ENCODE results near the gene TIMP3. TPM values are rescaled to one million over a fixed set of nuclear protein-coding genes. Genes with fewer than 3 reads are reported as not detected.
A peak's percentile ranks its signal among the peaks of the same experiment; 100 is the strongest.

The TIMP3 gene
- polyA plus RNA-seq, 1 of the 3 experiments (the other 2 are of a cell fraction): 26.1 TPM

DNA sequence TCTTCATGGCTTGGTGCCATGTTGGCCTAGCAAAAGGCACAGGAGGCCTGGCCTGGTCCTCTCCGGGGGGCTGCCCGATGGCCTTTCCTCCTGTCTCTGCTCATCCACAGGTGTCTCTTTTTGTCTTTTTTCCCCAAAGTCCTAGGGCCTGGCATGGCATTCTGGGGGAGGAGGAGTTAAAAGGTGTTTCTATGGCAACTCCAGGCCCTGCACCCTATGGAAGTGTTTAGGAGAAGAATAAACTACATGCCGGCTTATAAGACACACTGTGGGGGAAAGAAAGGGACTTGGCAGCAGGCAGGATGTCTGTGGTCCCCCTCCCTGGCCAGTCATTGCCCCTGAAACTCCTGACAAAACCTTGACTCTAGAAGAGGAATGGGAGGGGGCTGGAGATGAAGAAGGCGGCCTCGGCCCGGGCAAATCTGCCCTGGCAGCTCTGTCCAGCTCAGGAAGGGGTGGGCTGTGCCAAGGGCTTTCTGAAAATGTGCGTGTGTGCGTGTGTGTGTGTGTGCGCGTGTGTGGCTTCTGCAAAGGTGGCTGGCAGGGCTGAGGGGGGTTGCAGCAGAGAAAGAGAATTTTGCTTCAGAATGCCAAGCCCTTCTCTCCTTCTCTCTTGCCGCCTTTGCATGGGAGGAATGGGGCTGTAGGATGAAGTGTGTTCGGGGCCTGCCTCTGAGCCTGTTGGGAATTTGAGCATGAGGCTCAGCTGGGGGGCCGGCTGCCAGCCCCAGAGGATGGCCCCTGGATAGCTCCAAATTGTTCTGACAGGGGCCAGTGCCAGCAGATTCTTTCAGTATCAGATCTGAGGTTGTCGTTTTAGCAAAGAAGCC, 3.2 kb downstream of the TIMP3 start:
- ChIA-PET POLR2A (no interaction called here), CTCF (interaction anchor here (0.8 to 12.7 kb wide), 8 partner anchors 8 to 276 kb away, joined by 3 to 92 read pairs (median 6); no protein-coding TSS in a partner anchor)
- no peaks in the 10 kb centered on the region for H3K9me3 ChIP-seq
- peaks cover 11% of the 10 kb centered on the region; the same call in 1 of the 2 replicates for H3K79me2 ChIP-seq (ENCODE audit: insufficient read depth)
- H3F3A ChIP-seq (replicated peaks; ENCODE audit: insufficient read depth): no peaks in the 10 kb centered on the region
- 0 out of 2 replicates have a peak, but pooled peaks cover 11% of the 10 kb centered on the region for H4K20me1 ChIP-seq (ENCODE audit: insufficient read depth)
- H3K9me2 ChIP-seq: no peaks in the 10 kb centered on the region
- DNase-seq: no peak
- H2AFZ ChIP-seq (ENCODE audit: low read depth): no peak overlapping the region
- H3K4me3 ChIP-seq (ENCODE audit: low read depth in 2 of 2, low read length in 1 of 2): no peak overlapping the region
- 83% methylated on average over 13 of the region's 14 CpGs for WGBS (ENCODE audit: low lambda C conversion rate)
- TF ChIP-seq RAD21 (IDR thresholded peaks at IDR 0.05; ENCODE audit: low read length) (no peak), RCOR1 (IDR thresholded peaks at IDR 0.05; ENCODE audit: low read length) (no peak), GABPA (IDR thresholded peaks at IDR 0.05; ENCODE audit: low read depth) (no peak), YY1 (IDR thresholded peaks at IDR 0.05; ENCODE audit: low read depth) (no peak), POLR2AphosphoS5 (IDR thresholded peaks at IDR 0.05; ENCODE audit: low read depth, low read length) (no peak), RFX5 (IDR thresholded peaks at IDR 0.05; ENCODE audit: low read length) (no peak), NRF1 (IDR thresholded peaks at IDR 0.05; ENCODE audit: low read depth, low read length) (no peak), TCF12 (IDR thresholded peaks at IDR 0.05) (no peak), FOXM1 (IDR thresholded peaks at IDR 0.05; ENCODE audit: low read depth) (no peak), JUND (IDR thresholded peaks at IDR 0.05) (no peak)
- TF ChIP-seq, protein P1, sequence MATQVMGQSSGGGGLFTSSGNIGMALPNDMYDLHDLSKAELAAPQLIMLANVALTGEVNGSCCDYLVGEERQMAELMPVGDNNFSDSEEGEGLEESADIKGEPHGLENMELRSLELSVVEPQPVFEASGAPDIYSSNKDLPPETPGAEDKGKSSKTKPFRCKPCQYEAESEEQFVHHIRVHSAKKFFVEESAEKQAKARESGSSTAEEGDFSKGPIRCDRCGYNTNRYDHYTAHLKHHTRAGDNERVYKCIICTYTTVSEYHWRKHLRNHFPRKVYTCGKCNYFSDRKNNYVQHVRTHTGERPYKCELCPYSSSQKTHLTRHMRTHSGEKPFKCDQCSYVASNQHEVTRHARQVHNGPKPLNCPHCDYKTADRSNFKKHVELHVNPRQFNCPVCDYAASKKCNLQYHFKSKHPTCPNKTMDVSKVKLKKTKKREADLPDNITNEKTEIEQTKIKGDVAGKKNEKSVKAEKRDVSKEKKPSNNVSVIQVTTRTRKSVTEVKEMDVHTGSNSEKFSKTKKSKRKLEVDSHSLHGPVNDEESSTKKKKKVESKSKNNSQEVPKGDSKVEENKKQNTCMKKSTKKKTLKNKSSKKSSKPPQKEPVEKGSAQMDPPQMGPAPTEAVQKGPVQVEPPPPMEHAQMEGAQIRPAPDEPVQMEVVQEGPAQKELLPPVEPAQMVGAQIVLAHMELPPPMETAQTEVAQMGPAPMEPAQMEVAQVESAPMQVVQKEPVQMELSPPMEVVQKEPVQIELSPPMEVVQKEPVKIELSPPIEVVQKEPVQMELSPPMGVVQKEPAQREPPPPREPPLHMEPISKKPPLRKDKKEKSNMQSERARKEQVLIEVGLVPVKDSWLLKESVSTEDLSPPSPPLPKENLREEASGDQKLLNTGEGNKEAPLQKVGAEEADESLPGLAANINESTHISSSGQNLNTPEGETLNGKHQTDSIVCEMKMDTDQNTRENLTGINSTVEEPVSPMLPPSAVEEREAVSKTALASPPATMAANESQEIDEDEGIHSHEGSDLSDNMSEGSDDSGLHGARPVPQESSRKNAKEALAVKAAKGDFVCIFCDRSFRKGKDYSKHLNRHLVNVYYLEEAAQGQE (IDR thresholded peaks at IDR 0.05; ENCODE audit: low read depth, low read length): no peak
- TF ChIP-seq, protein P2, sequence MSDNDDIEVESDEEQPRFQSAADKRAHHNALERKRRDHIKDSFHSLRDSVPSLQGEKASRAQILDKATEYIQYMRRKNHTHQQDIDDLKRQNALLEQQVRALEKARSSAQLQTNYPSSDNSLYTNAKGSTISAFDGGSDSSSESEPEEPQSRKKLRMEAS (IDR thresholded peaks at IDR 0.05; ENCODE audit: low read depth): no peak
- TF ChIP-seq, protein P3, sequence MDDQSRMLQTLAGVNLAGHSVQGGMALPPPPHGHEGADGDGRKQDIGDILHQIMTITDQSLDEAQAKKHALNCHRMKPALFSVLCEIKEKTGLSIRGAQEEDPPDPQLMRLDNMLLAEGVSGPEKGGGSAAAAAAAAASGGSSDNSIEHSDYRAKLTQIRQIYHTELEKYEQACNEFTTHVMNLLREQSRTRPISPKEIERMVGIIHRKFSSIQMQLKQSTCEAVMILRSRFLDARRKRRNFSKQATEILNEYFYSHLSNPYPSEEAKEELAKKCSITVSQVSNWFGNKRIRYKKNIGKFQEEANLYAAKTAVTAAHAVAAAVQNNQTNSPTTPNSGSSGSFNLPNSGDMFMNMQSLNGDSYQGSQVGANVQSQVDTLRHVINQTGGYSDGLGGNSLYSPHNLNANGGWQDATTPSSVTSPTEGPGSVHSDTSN (IDR thresholded peaks at IDR 0.05): no peak
- TF ChIP-seq, protein P4, sequence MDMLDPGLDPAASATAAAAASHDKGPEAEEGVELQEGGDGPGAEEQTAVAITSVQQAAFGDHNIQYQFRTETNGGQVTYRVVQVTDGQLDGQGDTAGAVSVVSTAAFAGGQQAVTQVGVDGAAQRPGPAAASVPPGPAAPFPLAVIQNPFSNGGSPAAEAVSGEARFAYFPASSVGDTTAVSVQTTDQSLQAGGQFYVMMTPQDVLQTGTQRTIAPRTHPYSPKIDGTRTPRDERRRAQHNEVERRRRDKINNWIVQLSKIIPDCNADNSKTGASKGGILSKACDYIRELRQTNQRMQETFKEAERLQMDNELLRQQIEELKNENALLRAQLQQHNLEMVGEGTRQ (IDR thresholded peaks at IDR 0.05; ENCODE audit: borderline replicate concordance, low read depth, low read length): no peak
- TF ChIP-seq, protein P5, sequence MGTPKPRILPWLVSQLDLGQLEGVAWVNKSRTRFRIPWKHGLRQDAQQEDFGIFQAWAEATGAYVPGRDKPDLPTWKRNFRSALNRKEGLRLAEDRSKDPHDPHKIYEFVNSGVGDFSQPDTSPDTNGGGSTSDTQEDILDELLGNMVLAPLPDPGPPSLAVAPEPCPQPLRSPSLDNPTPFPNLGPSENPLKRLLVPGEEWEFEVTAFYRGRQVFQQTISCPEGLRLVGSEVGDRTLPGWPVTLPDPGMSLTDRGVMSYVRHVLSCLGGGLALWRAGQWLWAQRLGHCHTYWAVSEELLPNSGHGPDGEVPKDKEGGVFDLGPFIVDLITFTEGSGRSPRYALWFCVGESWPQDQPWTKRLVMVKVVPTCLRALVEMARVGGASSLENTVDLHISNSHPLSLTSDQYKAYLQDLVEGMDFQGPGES (IDR thresholded peaks at IDR 0.05; ENCODE audit: low read depth, low read length): no peak
- no peak overlapping the region; a peak in 1 of 4 replicates for H3K27ac ChIP-seq (ENCODE audit: low read depth in 2 of 2, low read length in 1 of 2)
- no peaks in the 10 kb centered on the region for H3K27me3 ChIP-seq (ENCODE audit: insufficient read depth)
- no peaks in the 10 kb centered on the region for H3K36me3 ChIP-seq (replicated peaks in 1 of 2; ENCODE audit: control insufficient read depth in 1 of 2, insufficient read depth in 2 of 2, low read length in 1 of 2)
- 0 out of 2 replicates have a peak overlapping the region, but pooled peaks have one; percentile 85 for H3K4me2 ChIP-seq
- H3K4me1 ChIP-seq (ENCODE audit: control insufficient read depth in 1 of 2, insufficient read depth in 2 of 2, low read depth in 1 of 2, low read length in 1 of 2): peaks cover 8 to 26% of the 10 kb centered on the region in 2 experiments; a peak in 3 of 4 replicates
- no peak overlapping the region for H3K9ac ChIP-seq

Data from SK-N-SH (cell line).